Gastrocnemius medialis (tissue), 4 donors: ENCODE data around the gene GPBAR1.

Source experiments
- CTCF ChIP-seq, 5 experiments: fragments of 450-650 bp in 3 of 5; fragments of 200-600 bp in 2 of 5; sonication (generic) in 2 of 5; IDR thresholded peaks in 4 of 5; conservative IDR thresholded peaks in 1 of 5; 1 replicate in 4 of 5; 2 replicates in 1 of 5; pipeline ENCODE4 v1.5.1; 2016 to 2019; ENCODE audit warnings: antibody characterized with exemption in 5 of 5, mild to moderate bottlenecking in 3 of 5, moderate library complexity in 3 of 5
- POLR2A ChIP-seq, 2 donors: fragments of 450-650 bp; IDR thresholded peaks; one replicate each; pipeline ENCODE4 v1.6.1; 2017; ENCODE audit warnings: antibody characterized with exemption in 2 of 2, mild to moderate bottlenecking in 2 of 2, moderate library complexity in 2 of 2

GRCh38 chr2:218270721-218271486 lies 10.1 kb downstream of the GPBAR1 start:
- no peak for TF ChIP-seq POLR2A (IDR thresholded peaks at IDR 0.05)
- no peak for TF ChIP-seq CTCF (IDR thresholded peaks at IDR 0.05 in 4 of 5, conservative IDR thresholded peaks at IDR 0.05 in 1 of 5)
